OCI-LY1 (cell line): ENCODE results near the gene ERG28.

Experiments used
- H2AFZ ChIP-seq: fragments of 200-600 bp; sonication (generic), shearing (Covaris generic); 2 replicates; pipeline ENCODE4 v1.6.0; 2014; ENCODE audit warnings: antibody characterized with exemption, mild to moderate bottlenecking, low read length
- H3F3A ChIP-seq: fragments of 200-600 bp; sonication (generic), shearing (Covaris generic); 2 replicates; pipeline ENCODE4 v1.6.0; 2014; ENCODE audit warnings: mild to moderate bottlenecking, antibody characterized with exemption, low read length, moderate library complexity; ENCODE audit not compliant: insufficient read depth
- H3K27ac ChIP-seq: fragments of 200-600 bp; sonication (generic); 2 replicates; pipeline ENCODE4 v1.5.1; 2014; ENCODE audit warnings: low read length, mixed run types, mild to moderate bottlenecking, low read depth; ENCODE audit not compliant: poor library complexity, severe bottlenecking
- H3K27me3 ChIP-seq: fragments of 200-600 bp; sonication (generic); 2 replicates; pipeline ENCODE4 v1.6.0; 2014; ENCODE audit warnings: antibody characterized with exemption, mild to moderate bottlenecking, low read length, moderate library complexity; ENCODE audit not compliant: insufficient read depth
- H3K36me3 ChIP-seq: fragments of 200-600 bp; sonication (generic); 2 replicates; pipeline ENCODE4 v1.6.1; 2014; ENCODE audit warnings: mild to moderate bottlenecking, antibody characterized with exemption, low read length, moderate library complexity, mixed read lengths; ENCODE audit not compliant: insufficient read depth
- H3K4me1 ChIP-seq: fragments of 200-600 bp; sonication (generic); 2 replicates; pipeline ENCODE4 v1.5.1; 2014; ENCODE audit warnings: mild to moderate bottlenecking, low read length, moderate library complexity; ENCODE audit not compliant: insufficient read depth, severe bottlenecking
- H3K4me2 ChIP-seq: fragments of 200-600 bp; sonication (generic), shearing (Covaris generic); 2 replicates; pipeline ENCODE4 v1.6.1; 2014; ENCODE audit warnings: low read length
- H3K4me3 ChIP-seq: fragments of 200-600 bp; sonication (generic); 2 replicates; pipeline ENCODE4 v1.5.1; 2014; ENCODE audit warnings: low read length, low read depth, mild to moderate bottlenecking, mixed read lengths; ENCODE audit not compliant: poor library complexity, severe bottlenecking
- H3K79me2 ChIP-seq: fragments of 200-600 bp; shearing (Covaris generic); 2 replicates; pipeline ENCODE4 v1.6.1; 2016; ENCODE audit warnings: mixed run types, low read length, mixed read lengths; ENCODE audit not compliant: insufficient read depth
- H3K9ac ChIP-seq: fragments of 200-600 bp; sonication (generic), shearing (Covaris generic); 2 replicates; pipeline ENCODE4 v1.6.1; 2014; ENCODE audit warnings: mild to moderate bottlenecking, low read length, mixed read lengths
- H3K9me2 ChIP-seq: fragments of 200-600 bp; sonication (generic), shearing (Covaris generic); 2 replicates; pipeline ENCODE4 v1.6.1; 2014; ENCODE audit warnings: low read depth, mild to moderate bottlenecking, low read length, mixed read lengths
- H3K9me3 ChIP-seq: fragments of 200-600 bp; shearing (Covaris generic); 2 replicates; pipeline ENCODE4 v1.6.1; 2014; ENCODE audit warnings: low read length, mixed read lengths
- H4K20me1 ChIP-seq: fragments of 200-600 bp; sonication (generic), shearing (Covaris generic); 2 replicates; pipeline ENCODE4 v1.6.0; 2016; ENCODE audit warnings: mild to moderate bottlenecking, low read length; ENCODE audit not compliant: insufficient read depth
- EZH2 ChIP-seq: fragments of 200-600 bp; sonication (generic), shearing (Covaris generic); IDR thresholded peaks from 2 replicates; pipeline ENCODE4 v1.8.0; 2017; ENCODE audit warnings: borderline replicate concordance, mixed run types, mild to moderate bottlenecking, antibody characterized with exemption, low read length, moderate library complexity, mixed read lengths
- TF ChIP-seq, protein P1 (sequence below): fragments of 200-600 bp; sonication (generic), shearing (Covaris generic); IDR thresholded peaks from 2 replicates; pipeline ENCODE4 v1.5.1; 2017; ENCODE audit warnings: mild to moderate bottlenecking, antibody characterized with exemption, low read length, moderate library complexity, mixed read lengths

The ERG28 gene

DNA sequence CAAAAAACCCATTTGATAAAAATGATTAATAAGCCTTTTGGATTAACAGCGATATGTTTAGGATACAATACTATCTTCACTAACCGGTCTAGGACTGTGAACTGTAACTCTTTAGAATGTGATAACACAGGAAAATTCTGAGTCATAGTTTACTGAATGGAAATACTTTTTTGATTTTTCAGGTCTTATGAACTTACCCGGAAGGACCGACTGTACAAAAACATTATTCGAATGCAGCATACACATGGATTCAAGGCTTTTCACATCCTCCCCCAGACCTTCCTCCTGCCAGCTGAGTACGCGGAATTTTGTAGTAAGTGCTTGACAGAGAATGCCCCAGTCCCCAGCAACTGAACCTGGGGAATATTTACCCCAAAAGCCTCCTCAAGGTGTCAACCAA, 29.3 kb upstream of the ERG28 start:
- H3K4me3 ChIP-seq: no peak overlapping the region
- no peak overlapping the region for H3K4me2 ChIP-seq
- peaks cover 31% of the 10 kb centered on the region for H3K36me3 ChIP-seq
- H3K27me3 ChIP-seq: no peaks in the 10 kb centered on the region
- no peak overlapping the region for H3K9ac ChIP-seq
- H3K79me2 ChIP-seq: no peaks in the 10 kb centered on the region
- no peaks in the 10 kb centered on the region for H3K4me1 ChIP-seq
- H3K27ac ChIP-seq: no peak overlapping the region
- no peaks in the 10 kb centered on the region for H4K20me1 ChIP-seq
- no peak overlapping the region for H2AFZ ChIP-seq
- H3K9me2 ChIP-seq: no peaks in the 10 kb centered on the region
- no peaks in the 10 kb centered on the region for H3F3A ChIP-seq
- TF ChIP-seq, protein P1, sequence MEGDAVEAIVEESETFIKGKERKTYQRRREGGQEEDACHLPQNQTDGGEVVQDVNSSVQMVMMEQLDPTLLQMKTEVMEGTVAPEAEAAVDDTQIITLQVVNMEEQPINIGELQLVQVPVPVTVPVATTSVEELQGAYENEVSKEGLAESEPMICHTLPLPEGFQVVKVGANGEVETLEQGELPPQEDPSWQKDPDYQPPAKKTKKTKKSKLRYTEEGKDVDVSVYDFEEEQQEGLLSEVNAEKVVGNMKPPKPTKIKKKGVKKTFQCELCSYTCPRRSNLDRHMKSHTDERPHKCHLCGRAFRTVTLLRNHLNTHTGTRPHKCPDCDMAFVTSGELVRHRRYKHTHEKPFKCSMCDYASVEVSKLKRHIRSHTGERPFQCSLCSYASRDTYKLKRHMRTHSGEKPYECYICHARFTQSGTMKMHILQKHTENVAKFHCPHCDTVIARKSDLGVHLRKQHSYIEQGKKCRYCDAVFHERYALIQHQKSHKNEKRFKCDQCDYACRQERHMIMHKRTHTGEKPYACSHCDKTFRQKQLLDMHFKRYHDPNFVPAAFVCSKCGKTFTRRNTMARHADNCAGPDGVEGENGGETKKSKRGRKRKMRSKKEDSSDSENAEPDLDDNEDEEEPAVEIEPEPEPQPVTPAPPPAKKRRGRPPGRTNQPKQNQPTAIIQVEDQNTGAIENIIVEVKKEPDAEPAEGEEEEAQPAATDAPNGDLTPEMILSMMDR: no peak
- no peak for TF ChIP-seq EZH2
- no peaks in the 10 kb centered on the region for H3K9me3 ChIP-seq

DNA sequence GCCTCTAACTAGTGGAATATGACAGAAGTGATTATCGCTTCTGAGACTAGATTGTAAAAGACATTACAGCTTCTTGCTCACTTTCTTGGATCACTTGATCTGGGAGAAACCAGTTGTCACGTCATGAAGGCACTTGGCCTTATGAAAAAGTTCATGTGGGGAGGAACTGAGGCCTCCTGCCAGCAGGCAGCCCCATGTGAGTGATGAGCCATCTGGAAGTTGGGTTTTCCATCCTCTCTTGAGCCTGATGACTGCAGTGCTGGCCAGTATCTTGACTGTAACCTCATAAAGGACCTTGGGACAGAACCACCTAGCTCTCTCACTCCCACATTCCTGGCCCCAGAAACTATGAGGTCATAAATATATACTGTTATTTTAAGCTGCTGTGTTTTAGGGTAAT, 28.3 kb upstream of the ERG28 start:
- H3K4me1 ChIP-seq: no peaks in the 10 kb centered on the region
- no peak overlapping the region for H3K9ac ChIP-seq

DNA sequence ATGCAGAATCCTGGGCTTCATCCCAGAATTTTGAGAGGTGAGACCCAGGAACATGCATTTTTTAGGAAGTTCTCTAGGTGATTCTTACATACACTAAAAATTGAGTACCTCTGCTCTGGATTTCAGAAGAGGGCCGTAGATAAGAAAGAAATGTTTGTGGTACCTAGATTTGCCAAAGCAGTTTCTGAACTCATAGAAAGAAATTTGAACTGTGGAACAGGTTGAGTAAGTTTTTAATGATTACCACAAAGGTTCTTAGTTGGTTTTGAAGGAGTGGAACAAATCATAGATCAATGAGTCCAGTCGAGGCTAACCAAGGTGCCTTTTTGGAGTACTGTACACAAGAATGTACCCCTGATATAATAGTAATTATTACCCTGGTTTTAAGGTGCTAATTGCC, 25.2 kb upstream of the ERG28 start:
- Histone ChIP-seq H3K79me2 (no peaks in the 10 kb centered on the region), H3K9me2 (no peaks in the 10 kb centered on the region), H3K27ac (no peak overlapping the region), H3K9ac (no peak overlapping the region), H4K20me1 (no peaks in the 10 kb centered on the region), H3K9me3 (no peaks in the 10 kb centered on the region), H3K4me3 (no peak overlapping the region), H2AFZ (no peak overlapping the region), H3K4me1 (no peaks in the 10 kb centered on the region), H3F3A (no peaks in the 10 kb centered on the region), H3K27me3 (no peaks in the 10 kb centered on the region), H3K36me3 (peaks cover 30% of the 10 kb centered on the region), H3K4me2 (no peak overlapping the region)
- TF ChIP-seq EZH2: no peak
- TF ChIP-seq, protein P1: no peak

More for the DNA sequence above, 28.3 kb upstream of the ERG28 start:
- H4K20me1 ChIP-seq: no peaks in the 10 kb centered on the region
- H3K27me3 ChIP-seq: no peaks in the 10 kb centered on the region
- no peak for TF ChIP-seq EZH2
- TF ChIP-seq, protein P1: no peak
- no peak overlapping the region for H3K27ac ChIP-seq
- no peaks in the 10 kb centered on the region for H3K9me3 ChIP-seq
- no peaks in the 10 kb centered on the region for H3K79me2 ChIP-seq
- H3K9me2 ChIP-seq: no peaks in the 10 kb centered on the region
- no peak overlapping the region for H2AFZ ChIP-seq
- H3F3A ChIP-seq: no peaks in the 10 kb centered on the region
- H3K4me2 ChIP-seq: no peak overlapping the region
- H3K4me3 ChIP-seq: no peak overlapping the region
- peaks cover 32% of the 10 kb centered on the region for H3K36me3 ChIP-seq
